ENCODE data around the gene STK24.

The STK24 gene

DNA sequence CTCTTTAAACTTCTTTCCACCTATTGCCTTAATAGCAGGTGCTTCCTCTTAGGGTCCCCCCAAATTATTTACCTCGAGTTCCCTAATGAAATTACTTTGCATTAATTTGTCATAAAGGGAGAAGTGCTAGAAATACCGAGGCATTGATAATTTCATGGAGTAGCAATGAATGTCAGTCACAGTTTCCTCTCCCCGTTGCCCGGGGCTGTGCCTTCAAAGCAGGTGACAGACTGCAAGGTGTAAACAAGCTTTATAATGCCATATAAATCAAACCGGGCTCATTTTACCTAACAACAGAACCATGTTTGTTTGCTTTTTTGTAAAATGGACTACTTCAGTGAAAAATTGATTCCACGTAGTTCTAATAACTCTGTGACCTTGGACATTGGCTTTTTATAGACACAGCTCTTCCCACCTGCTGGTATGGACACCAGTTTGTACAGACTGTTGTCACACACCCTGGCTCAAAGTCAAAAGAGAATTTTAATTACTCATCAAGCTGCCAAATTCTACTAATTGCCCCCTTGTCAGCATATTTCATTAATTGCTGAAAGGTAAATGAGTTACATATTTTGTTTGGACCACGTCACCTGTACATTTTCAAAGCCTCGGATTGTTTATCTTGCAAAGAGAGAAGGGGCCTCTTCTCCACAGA lies 171.1 kb downstream of the STK24 start:
- no peaks in the 10 kb centered on the region for H3K4me1 ChIP-seq (ENCODE audit: control insufficient read depth, insufficient read depth, low read length, poor library complexity, severe bottlenecking)
- 96 to 100% methylated on average over 4 to 6 of the region's 8 CpGs for WGBS, 2 experiments (ENCODE audit: insufficient coverage in 2 of 2)
- H3K27ac ChIP-seq (ENCODE audit: low read depth, low read length, severe bottlenecking), result no peak overlapping the region
- H3K4me3 ChIP-seq (ENCODE audit: extremely low read depth, insufficient read depth, low read length, poor library complexity, severe bottlenecking), result no peak overlapping the region
- H3K9me3 ChIP-seq (ENCODE audit: control insufficient read depth, low read length), result no peaks in the 10 kb centered on the region
- peaks cover 24% of the 10 kb centered on the region for H3K36me3 ChIP-seq (ENCODE audit: control insufficient read depth, insufficient read depth, low read length)

DNA sequence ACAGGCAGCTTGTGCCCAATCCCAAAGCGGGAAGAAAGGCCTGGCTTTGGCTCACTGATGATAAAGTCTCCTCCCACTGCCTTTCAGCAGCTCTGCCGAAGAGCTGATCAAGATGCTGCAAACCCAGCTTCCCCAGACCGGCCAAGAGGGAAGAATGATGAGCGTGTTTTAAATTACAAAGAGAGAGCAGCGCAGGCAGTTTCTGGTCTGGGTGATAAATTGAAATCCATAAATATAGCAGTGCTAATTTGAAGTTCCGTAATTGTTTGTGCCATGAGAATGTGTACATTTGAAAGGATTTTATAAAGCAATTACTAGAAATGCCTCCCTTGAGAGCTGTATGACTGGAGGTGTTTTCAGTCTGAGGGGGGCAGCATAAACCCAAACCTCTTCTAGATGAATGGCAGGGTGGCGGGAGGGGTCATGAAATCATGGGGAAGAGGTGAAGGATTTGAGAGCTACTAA lies 171.8 kb downstream of the STK24 start:
- no peak overlapping the region for H3K4me3 ChIP-seq (ENCODE audit: extremely low read depth, insufficient read depth, low read length, poor library complexity, severe bottlenecking)
- no peaks in the 10 kb centered on the region for H3K4me1 ChIP-seq (ENCODE audit: control insufficient read depth, insufficient read depth, low read length, poor library complexity, severe bottlenecking)
- no peak overlapping the region for H3K27ac ChIP-seq (ENCODE audit: low read depth, low read length, severe bottlenecking)
- H3K9me3 ChIP-seq (ENCODE audit: control insufficient read depth, low read length), result no peaks in the 10 kb centered on the region
- H3K36me3 ChIP-seq (ENCODE audit: control insufficient read depth, insufficient read depth, low read length), result peaks cover 24% of the 10 kb centered on the region
- 35 to 40% methylated on average over 5 to 6 of the region's 7 CpGs for WGBS, 2 experiments (ENCODE audit: insufficient coverage in 2 of 2)

DNA sequence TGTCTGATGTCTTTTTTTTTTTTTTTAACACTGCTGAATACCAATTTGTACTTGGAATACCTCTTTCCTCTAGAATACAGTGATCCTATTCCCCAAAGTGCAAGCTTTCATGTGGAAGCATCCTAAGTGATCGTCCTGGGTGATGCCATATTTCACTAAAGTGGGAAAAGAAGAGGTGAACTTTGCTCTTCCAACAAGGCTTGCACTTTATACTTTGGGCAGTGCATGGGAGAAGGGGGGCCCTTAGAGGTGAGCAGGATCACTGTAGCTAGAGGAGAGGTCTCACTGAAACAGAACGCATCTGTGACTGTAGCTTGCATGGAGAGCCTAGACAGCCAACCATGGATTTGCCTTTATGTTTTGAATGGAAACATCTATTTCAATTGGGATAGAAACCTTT lies 173.8 kb downstream of the STK24 start:
- no peaks in the 10 kb centered on the region for H3K4me1 ChIP-seq (ENCODE audit: control insufficient read depth, insufficient read depth, low read length, poor library complexity, severe bottlenecking)
- WGBS, 2 experiments (ENCODE audit: insufficient coverage in 2 of 2), result 94 to 100% methylated on average over 2 of the region's 2 CpGs
- H3K9me3 ChIP-seq (ENCODE audit: control insufficient read depth, low read length), result no peaks in the 10 kb centered on the region
- peaks cover 34% of the 10 kb centered on the region for H3K36me3 ChIP-seq (ENCODE audit: control insufficient read depth, insufficient read depth, low read length)
- no peak overlapping the region for H3K27ac ChIP-seq (ENCODE audit: low read depth, low read length, severe bottlenecking)
- no peak overlapping the region for H3K4me3 ChIP-seq (ENCODE audit: extremely low read depth, insufficient read depth, low read length, poor library complexity, severe bottlenecking)

DNA sequence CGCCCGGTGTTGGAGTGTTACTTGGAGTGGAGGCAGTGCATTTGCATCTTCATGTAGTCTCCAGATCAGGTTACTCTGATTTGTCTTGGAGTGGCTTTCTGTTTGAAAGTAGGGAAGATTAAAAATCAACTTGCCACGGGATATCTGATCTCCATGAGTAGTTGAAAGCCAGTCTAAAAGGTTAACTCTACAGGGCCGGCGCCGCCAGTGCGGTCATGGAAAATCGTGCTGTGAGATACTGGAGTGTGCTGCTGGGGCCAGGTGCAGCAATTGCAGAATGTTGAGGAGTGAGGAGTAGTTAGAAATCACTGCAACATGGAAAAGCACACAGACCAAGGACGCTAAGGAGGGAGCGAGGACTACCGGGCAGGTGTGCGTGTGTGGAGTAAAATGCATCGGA lies 175.0 kb downstream of the STK24 start:
- H3K9me3 ChIP-seq (ENCODE audit: control insufficient read depth, low read length), result no peaks in the 10 kb centered on the region
- 91% methylated on average over 12 of the region's 13 CpGs for WGBS, 2 experiments (ENCODE audit: insufficient coverage in 2 of 2)
- no peak overlapping the region for H3K27ac ChIP-seq (ENCODE audit: low read depth, low read length, severe bottlenecking)
- peaks cover 39% of the 10 kb centered on the region for H3K36me3 ChIP-seq (ENCODE audit: control insufficient read depth, insufficient read depth, low read length)
- H3K4me1 ChIP-seq (ENCODE audit: control insufficient read depth, insufficient read depth, low read length, poor library complexity, severe bottlenecking), result no peaks in the 10 kb centered on the region
- H3K4me3 ChIP-seq (ENCODE audit: extremely low read depth, insufficient read depth, low read length, poor library complexity, severe bottlenecking), result no peak overlapping the region

DNA sequence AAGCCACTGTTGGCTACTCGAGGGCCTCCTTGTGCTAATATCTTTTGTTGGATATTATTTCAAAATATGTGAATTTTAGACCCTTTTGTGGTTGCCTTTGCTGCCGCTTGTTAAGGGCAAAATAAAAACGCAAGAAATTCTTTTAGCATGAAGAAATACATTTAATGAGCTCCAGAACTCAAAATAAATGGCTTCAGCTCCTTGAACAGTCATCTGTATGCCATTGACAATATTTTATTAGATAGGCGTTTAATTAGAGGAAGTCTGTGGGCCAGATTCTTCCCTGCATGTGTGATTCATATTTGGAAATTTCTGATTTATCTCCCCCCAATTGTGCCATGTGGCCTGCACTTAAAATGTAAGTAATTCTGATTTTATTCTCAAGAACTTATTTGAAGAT lies 177.2 kb downstream of the STK24 start:
- Histone ChIP-seq H3K27ac (ENCODE audit: low read depth, low read length, severe bottlenecking) (no peak overlapping the region), H3K4me1 (ENCODE audit: control insufficient read depth, insufficient read depth, low read length, poor library complexity, severe bottlenecking) (no peaks in the 10 kb centered on the region), H3K9me3 (ENCODE audit: control insufficient read depth, low read length) (no peaks in the 10 kb centered on the region), H3K36me3 (ENCODE audit: control insufficient read depth, insufficient read depth, low read length) (peaks cover 52% of the 10 kb centered on the region), H3K4me3 (ENCODE audit: extremely low read depth, insufficient read depth, low read length, poor library complexity, severe bottlenecking) (no peak overlapping the region)
- WGBS, 2 experiments (ENCODE audit: insufficient coverage in 2 of 2), result 88% methylated on average over 2 of the region's 4 CpGs; no CpG with 5 or more reads in 1 of the 2 experiments

DNA sequence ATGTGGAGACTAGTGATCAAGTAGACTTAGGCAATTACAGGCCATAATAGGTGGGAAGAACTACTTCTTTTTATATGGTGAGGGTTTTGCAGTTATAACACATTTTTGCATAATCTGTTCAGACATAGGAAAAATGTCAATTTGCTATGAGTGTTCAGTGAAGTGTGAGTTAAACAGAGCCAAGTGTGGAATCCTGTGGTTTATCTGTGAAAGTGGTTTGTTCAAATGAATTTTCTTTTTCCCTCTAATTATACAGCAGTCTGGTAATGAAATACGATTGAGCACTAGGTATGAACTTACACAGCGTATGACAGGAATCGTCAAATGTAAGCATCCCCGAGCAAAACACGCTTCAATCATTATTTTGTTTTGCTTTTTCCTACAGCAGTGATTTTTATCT lies 178.3 kb downstream of the STK24 start:
- WGBS, 2 experiments (ENCODE audit: insufficient coverage in 2 of 2), result 85 to 100% methylated on average over 2 to 3 of the region's 5 CpGs
- H3K4me1 ChIP-seq (ENCODE audit: control insufficient read depth, insufficient read depth, low read length, poor library complexity, severe bottlenecking), result no peaks in the 10 kb centered on the region
- no peak overlapping the region for H3K27ac ChIP-seq (ENCODE audit: low read depth, low read length, severe bottlenecking)
- H3K4me3 ChIP-seq (ENCODE audit: extremely low read depth, insufficient read depth, low read length, poor library complexity, severe bottlenecking), result no peak overlapping the region
- H3K9me3 ChIP-seq (ENCODE audit: control insufficient read depth, low read length), result no peaks in the 10 kb centered on the region
- peaks cover 60% of the 10 kb centered on the region for H3K36me3 ChIP-seq (ENCODE audit: control insufficient read depth, insufficient read depth, low read length)

DNA sequence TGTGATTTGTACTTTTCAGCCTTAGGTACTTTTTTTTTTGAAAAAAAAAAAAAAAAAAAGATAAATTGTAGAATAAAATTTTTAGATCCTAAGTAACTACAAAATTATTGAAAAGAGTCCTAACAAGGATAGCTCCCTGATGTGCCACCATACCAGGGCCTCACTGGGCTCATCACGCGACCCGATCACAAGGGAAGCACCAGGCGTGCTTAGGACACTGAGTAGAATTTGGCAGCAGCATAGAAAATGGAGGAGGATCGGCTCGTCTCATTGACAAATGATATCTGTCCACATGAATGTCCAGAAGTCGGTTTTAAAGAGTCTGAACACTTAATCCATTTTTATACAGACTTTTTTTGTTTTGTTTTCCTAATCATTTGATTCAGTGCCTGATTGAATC lies 179.0 kb downstream of the STK24 start:
- no peaks in the 10 kb centered on the region for H3K4me1 ChIP-seq (ENCODE audit: control insufficient read depth, insufficient read depth, low read length, poor library complexity, severe bottlenecking)
- no peaks in the 10 kb centered on the region for H3K9me3 ChIP-seq (ENCODE audit: control insufficient read depth, low read length)
- H3K36me3 ChIP-seq (ENCODE audit: control insufficient read depth, insufficient read depth, low read length), result peaks cover 66% of the 10 kb centered on the region
- 93 to 100% methylated on average over 4 to 6 of the region's 7 CpGs for WGBS, 2 experiments (ENCODE audit: insufficient coverage in 2 of 2)
- no peak overlapping the region for H3K4me3 ChIP-seq (ENCODE audit: extremely low read depth, insufficient read depth, low read length, poor library complexity, severe bottlenecking)
- no peak overlapping the region for H3K27ac ChIP-seq (ENCODE audit: low read depth, low read length, severe bottlenecking)

DNA sequence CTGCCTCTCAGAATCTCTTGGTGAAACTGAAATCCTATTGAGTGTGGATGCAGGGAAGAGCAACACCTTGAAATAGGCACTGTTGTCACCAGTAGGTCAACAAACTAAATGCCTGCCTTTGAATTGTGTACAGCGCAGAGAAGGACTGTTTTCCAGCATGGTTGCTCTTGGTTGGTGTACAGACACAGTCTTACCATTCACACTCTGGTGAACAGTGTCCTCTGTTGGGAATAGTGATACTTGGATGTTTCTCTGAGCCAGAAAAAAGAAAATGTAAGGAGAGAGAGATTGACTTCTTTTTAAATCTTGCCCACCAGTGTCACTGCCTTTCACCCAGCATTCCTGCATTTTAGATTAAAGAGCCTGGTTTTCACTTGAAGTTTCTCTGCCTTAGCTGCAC lies 179.7 kb downstream of the STK24 start:
- Histone ChIP-seq H3K4me1 (ENCODE audit: control insufficient read depth, insufficient read depth, low read length, poor library complexity, severe bottlenecking) (no peaks in the 10 kb centered on the region), H3K27ac (ENCODE audit: low read depth, low read length, severe bottlenecking) (no peak overlapping the region), H3K4me3 (ENCODE audit: extremely low read depth, insufficient read depth, low read length, poor library complexity, severe bottlenecking) (no peak overlapping the region), H3K36me3 (ENCODE audit: control insufficient read depth, insufficient read depth, low read length) (peaks cover 70% of the 10 kb centered on the region), H3K9me3 (ENCODE audit: control insufficient read depth, low read length) (no peaks in the 10 kb centered on the region)
- 100% methylated on average over 1 of the region's 1 CpG; no CpG with 5 or more reads in 1 of the 2 experiments for WGBS, 2 experiments (ENCODE audit: insufficient coverage in 2 of 2)

DNA sequence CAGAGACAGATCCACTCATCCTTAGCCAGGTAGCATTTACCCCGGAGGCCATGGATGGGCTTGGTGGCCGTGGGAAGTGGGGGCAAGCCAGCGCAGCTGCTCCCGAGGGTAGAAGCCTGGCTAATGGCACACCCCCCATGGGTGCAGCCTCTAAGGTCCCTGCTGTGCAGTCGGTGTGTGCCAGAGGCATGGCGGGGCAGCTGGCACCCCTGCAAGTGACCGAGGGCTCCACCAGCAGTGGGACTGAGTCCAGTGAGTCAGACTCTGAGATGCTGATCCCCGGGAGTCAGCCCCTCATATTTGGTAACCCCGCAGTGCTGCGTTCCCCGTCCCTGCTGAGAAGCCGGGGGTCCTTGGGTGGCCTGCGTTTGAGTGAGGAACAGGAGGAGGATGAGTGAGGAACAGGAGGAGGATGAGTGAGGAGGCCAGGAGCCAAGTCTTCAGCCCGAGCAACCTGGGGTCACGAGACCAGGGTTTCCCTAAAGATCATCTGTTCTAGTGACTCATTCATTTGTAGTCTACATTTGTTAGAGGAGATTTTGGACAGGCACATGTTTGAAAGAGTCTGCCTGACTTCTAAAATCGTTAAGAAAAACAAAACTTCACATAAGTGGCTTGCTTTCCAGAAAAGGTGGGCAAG lies 180.7 kb downstream of the STK24 start:
- H3K9me3 ChIP-seq (ENCODE audit: control insufficient read depth, low read length), result no peaks in the 10 kb centered on the region
- WGBS, 2 experiments (ENCODE audit: insufficient coverage in 2 of 2), result 93 to 96% methylated on average over 8 to 11 of the region's 16 CpGs
- H3K4me1 ChIP-seq (ENCODE audit: control insufficient read depth, insufficient read depth, low read length, poor library complexity, severe bottlenecking), result no peaks in the 10 kb centered on the region
- H3K27ac ChIP-seq (ENCODE audit: low read depth, low read length, severe bottlenecking), result no peak overlapping the region
- no peak overlapping the region for H3K4me3 ChIP-seq (ENCODE audit: extremely low read depth, insufficient read depth, low read length, poor library complexity, severe bottlenecking)
- peaks cover 80% of the 10 kb centered on the region for H3K36me3 ChIP-seq (ENCODE audit: control insufficient read depth, insufficient read depth, low read length)
